A673 (cell line): ENCODE data around the gene TTLL11. TPM values are rescaled to one million over a fixed set of nuclear protein-coding genes. Genes with fewer than 3 reads are reported as not detected.

ENCODE experiments used
- BruUV-seq: library from RNA; stranded (reverse); fragments of 400-500 nt; replicated peaks from 2 replicates; lab custom pipeline; 2021; lab: Mats Ljungman, UMichigan
- CTCF ChIA-PET: fragments of 300-600 bp; sonication (Branson Sonifier 250); formaldehyde crosslinking; loops from one replicate; lab custom pipeline; 2022; ENCODE audit warnings: antibody characterized with exemption; lab: Charles Lee
- POLR2A ChIA-PET: fragments of 300-600 bp; sonication (Branson Sonifier 250); formaldehyde crosslinking; loops from one replicate; lab custom pipeline; 2022; ENCODE audit warnings: antibody characterized with exemption; ENCODE audit not compliant: low non-redundant PET; lab: Charles Lee
- DNase-seq: peaks from one replicate; pipeline ENCODE4 v3.0.0-alpha.2; 2015; ENCODE audit warnings: low spot score
- H3K27ac ChIP-seq: fragments of 200-600 bp; sonication (generic); 2 replicates; pipeline ENCODE4 v1.5.1; 2016; ENCODE audit warnings: mixed run types, low read depth, mild to moderate bottlenecking, mixed read lengths, antibody characterized with exemption, low read length; ENCODE audit not compliant: poor library complexity, severe bottlenecking
- H3K27me3 ChIP-seq: fragments of 200-600 bp; sonication (generic); replicated peaks from 2 replicates; pipeline ENCODE4 v1.6.1; 2017; ENCODE audit warnings: mixed run types, low read depth, mild to moderate bottlenecking, mixed read lengths, antibody characterized with exemption, low read length; ENCODE audit not compliant: insufficient read depth, poor library complexity
- H3K36me3 ChIP-seq: fragments of 200-600 bp; sonication (generic); 2 replicates; pipeline ENCODE4 v1.6.1; 2016; ENCODE audit warnings: mixed run types, mild to moderate bottlenecking, mixed read lengths, antibody characterized with exemption, low read length; ENCODE audit not compliant: insufficient read depth, poor library complexity, severe bottlenecking
- H3K4me1 ChIP-seq: fragments of 200-600 bp; sonication (generic); 2 replicates; pipeline ENCODE4 v1.6.1; 2017; ENCODE audit warnings: mixed run types, mild to moderate bottlenecking, mixed read lengths, antibody characterized with exemption, low read length; ENCODE audit not compliant: insufficient read depth, poor library complexity, severe bottlenecking
- H3K4me3 ChIP-seq: fragments of 200-600 bp; sonication (generic); 2 replicates; pipeline ENCODE4 v1.5.1; 2016; ENCODE audit warnings: low read depth, mixed run types, mild to moderate bottlenecking, mixed read lengths, low read length; ENCODE audit not compliant: poor library complexity, severe bottlenecking
- H3K9me3 ChIP-seq: fragments of 200-600 bp; sonication (generic); 2 replicates; pipeline ENCODE4 v1.6.1; 2016; ENCODE audit warnings: mixed run types, low read depth, mild to moderate bottlenecking, mixed read lengths, antibody characterized with exemption, low read length; ENCODE audit not compliant: poor library complexity, severe bottlenecking
- CTCF ChIP-seq: fragments of 300-800, 200-600 bp; sonication (generic); conservative IDR thresholded peaks from 2 replicates; pipeline ENCODE4 v1.5.1; 2017; ENCODE audit warnings: low read depth, mild to moderate bottlenecking, antibody characterized with exemption, low read length, moderate library complexity, mixed read lengths
- EZH2 ChIP-seq: fragments of 200-600 bp; sonication (generic); IDR thresholded peaks from 2 replicates; pipeline ENCODE4 v1.6.1; 2017; ENCODE audit warnings: borderline replicate concordance, low read depth, mild to moderate bottlenecking, mixed read lengths, antibody characterized with exemption, low read length; ENCODE audit not compliant: poor library complexity, severe bottlenecking
- intact Hi-C: fragments of 100-400 bp; cut with micrococcal nuclease; formaldehyde crosslinking; loops from one replicate; pipeline ENCODE4 v1.10.0; 2022; ENCODE audit not compliant: unreplicated experiment
- total RNA-seq: library from RNA; stranded (reverse); gene quantifications from 2 replicates; pipeline ENCODE4 v1.2.3, GENCODE V29; 2021

The TTLL11 gene
- total RNA-seq, 1 experiment from 2014 or later: 3.0 TPM

GRCh38 chr9:121783111-121783510 lies 310.0 kb downstream of the TTLL11 start:
- intact Hi-C loops: no loop called here

GRCh38 chr9:121782514-121783110 lies 310.5 kb downstream of the TTLL11 start:
- DNase-seq: no peak
- peaks cover 11% of the 10 kb centered on the region for H3K36me3 ChIP-seq

More at GRCh38 chr9:121783111-121783510, 310.0 kb downstream of the TTLL11 start:
- no TSS peak for BruUV-seq
- Histone ChIP-seq H3K27me3 (no peaks in the 10 kb centered on the region), H3K27ac (no peak overlapping the region), H3K36me3 (peaks cover 11% of the 10 kb centered on the region), H3K4me3 (no peak overlapping the region), H3K4me1 (peaks cover 3% of the 10 kb centered on the region), H3K9me3 (peaks cover 2% of the 10 kb centered on the region)
- DNase-seq: no peak
- ChIA-PET CTCF (no interaction called here), POLR2A (no interaction called here)
- TF ChIP-seq EZH2 (no peak), CTCF (no peak)

GRCh38 chr9:121781701-121782464 lies 311.2 kb downstream of the TTLL11 start:
- Histone ChIP-seq H3K4me3 (no peak overlapping the region), H3K27ac (no peak overlapping the region), H3K9me3 (peaks cover 4% of the 10 kb centered on the region), H3K27me3 (no peaks in the 10 kb centered on the region), H3K4me1 (no peaks in the 10 kb centered on the region), H3K36me3 (peaks cover 11% of the 10 kb centered on the region)
- POLR2A ChIA-PET: no interaction called here
- intact Hi-C loops: no loop called here
- TF ChIP-seq EZH2 (no peak), CTCF (no peak)
- no peak for DNase-seq
- CTCF ChIA-PET: no interaction called here
- no TSS peak for BruUV-seq

More at GRCh38 chr9:121782514-121783110, 310.5 kb downstream of the TTLL11 start:
- Histone ChIP-seq H3K9me3 (peaks cover 4% of the 10 kb centered on the region), H3K4me3 (no peak overlapping the region), H3K4me1 (no peaks in the 10 kb centered on the region), H3K27ac (no peak overlapping the region), H3K27me3 (no peaks in the 10 kb centered on the region)
- CTCF ChIA-PET: no interaction called here
- intact Hi-C loops: no loop called here
- no TSS peak for BruUV-seq
- POLR2A ChIA-PET: no interaction called here
- TF ChIP-seq CTCF (no peak), EZH2 (no peak)
